ENCODE measurements around the gene CROCC2.

The CROCC2 gene

GRCh38 chr2:240956171-240956934 lies 50.2 kb downstream of the CROCC2 start:
- Mint-ChIP-seq H3K36me3 (ENCODE audit: low read depth) (no peaks in the 10 kb centered on the region), H3K27me3 (ENCODE audit: low read depth, poor library complexity) (peaks cover 15% of the 10 kb centered on the region), H3K27ac (peak overlapping the region; percentile 59), H3K9me3 (no peaks in the 10 kb centered on the region), H3K4me1 (peaks cover 34% of the 10 kb centered on the region), H3K4me3 (no peak overlapping the region)
- peak; percentile 9 for DNase-seq
- TF ChIP-seq, protein P1, sequence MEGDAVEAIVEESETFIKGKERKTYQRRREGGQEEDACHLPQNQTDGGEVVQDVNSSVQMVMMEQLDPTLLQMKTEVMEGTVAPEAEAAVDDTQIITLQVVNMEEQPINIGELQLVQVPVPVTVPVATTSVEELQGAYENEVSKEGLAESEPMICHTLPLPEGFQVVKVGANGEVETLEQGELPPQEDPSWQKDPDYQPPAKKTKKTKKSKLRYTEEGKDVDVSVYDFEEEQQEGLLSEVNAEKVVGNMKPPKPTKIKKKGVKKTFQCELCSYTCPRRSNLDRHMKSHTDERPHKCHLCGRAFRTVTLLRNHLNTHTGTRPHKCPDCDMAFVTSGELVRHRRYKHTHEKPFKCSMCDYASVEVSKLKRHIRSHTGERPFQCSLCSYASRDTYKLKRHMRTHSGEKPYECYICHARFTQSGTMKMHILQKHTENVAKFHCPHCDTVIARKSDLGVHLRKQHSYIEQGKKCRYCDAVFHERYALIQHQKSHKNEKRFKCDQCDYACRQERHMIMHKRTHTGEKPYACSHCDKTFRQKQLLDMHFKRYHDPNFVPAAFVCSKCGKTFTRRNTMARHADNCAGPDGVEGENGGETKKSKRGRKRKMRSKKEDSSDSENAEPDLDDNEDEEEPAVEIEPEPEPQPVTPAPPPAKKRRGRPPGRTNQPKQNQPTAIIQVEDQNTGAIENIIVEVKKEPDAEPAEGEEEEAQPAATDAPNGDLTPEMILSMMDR (IDR thresholded peaks at IDR 0.05) = no peak

DNA sequence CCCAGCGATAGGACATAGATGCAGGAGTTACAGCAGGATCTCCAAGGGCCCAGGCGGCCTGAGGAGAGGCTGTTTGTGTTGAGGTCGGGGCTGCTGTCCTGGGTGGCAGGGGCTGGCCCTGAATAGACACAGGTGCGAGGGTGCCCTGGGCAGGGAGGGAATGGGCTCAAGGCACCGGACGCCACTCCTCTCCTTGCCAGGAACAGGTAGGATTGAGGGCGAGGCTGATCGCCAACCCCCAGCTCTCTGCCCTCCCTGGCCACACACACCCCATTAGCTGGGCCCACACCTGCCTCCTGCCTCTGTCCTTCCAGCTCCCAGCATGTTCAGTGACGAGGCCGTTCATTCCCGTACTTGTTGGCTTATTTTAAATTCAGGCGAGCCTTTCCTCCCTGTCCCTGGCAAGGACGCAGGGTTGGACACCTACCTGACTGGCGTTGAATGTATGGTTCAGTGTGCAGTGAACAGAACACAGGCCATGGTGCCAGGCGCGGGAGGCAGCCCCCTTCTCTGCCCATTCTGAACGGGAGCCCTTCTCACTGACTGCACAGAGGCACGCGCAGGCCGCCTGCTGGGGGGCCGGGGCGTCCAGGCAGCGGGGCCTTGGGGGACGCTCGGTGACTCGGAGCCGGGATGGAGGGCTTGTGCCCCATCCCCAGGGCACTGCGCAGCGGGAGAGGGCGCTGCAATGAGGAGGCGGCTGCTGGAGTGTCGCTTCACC lies 51.0 kb downstream of the CROCC2 start:
- peaks cover 34% of the 10 kb centered on the region for H3K4me1 Mint-ChIP-seq
- H3K9me3 Mint-ChIP-seq = no peaks in the 10 kb centered on the region
- TF ChIP-seq, protein P1 (IDR thresholded peaks at IDR 0.05) = no peak
- H3K4me3 Mint-ChIP-seq = no peak overlapping the region
- no peak overlapping the region for H3K27ac Mint-ChIP-seq
- H3K27me3 Mint-ChIP-seq (ENCODE audit: low read depth, poor library complexity) = peaks cover 15% of the 10 kb centered on the region
- no peak for DNase-seq
- no peaks in the 10 kb centered on the region for H3K36me3 Mint-ChIP-seq (ENCODE audit: low read depth)

DNA sequence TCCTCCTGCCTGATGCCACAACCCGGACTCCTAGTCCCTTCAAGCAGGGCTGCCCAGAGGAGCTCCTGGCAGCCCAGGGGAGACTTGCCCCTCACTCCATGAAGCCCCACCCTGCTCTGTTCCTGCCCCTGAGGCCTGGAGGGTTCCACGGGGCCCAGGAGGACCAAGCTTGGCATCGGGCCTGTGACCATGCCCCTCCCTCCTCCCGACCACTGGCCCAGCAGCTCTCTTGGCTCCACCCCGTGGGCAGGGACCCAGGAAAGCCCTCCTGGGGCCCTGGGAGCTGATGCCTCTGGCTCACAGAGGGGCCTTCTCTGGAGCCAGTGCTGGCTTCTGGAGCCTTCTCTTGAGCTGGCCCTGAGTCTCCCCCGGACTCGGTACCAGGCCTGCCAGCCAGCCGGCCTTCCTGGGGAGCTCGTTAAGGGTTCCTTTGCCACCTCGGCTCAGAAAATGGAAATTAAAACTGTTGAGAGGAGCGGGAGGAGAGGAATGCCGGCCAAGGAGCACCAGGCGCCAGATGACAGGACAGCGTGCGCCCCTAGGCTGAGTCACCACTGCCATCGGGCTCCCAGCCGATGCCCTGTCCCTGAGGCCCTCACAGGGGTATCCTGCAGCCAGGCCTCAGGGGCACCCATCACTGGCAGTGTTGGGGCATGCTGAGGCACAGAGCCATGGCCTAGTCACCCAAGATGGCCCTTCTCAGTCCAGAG lies 51.7 kb downstream of the CROCC2 start:
- H3K36me3 Mint-ChIP-seq (ENCODE audit: low read depth) = no peaks in the 10 kb centered on the region
- TF ChIP-seq, protein P1 (IDR thresholded peaks at IDR 0.05) = no peak
- DNase-seq = peak; percentile 4
- no peaks in the 10 kb centered on the region for H3K9me3 Mint-ChIP-seq
- H3K27me3 Mint-ChIP-seq (ENCODE audit: low read depth, poor library complexity) = peaks cover 15% of the 10 kb centered on the region
- H3K27ac Mint-ChIP-seq = no peak overlapping the region
- H3K4me1 Mint-ChIP-seq = peaks cover 34% of the 10 kb centered on the region
- H3K4me3 Mint-ChIP-seq = no peak overlapping the region

- peaks cover 33% of the 10 kb centered on the region for H3K4me1 Mint-ChIP-seq
- peak; percentile 5 for DNase-seq
- no peaks in the 10 kb centered on the region for H3K36me3 Mint-ChIP-seq (ENCODE audit: low read depth)
- H3K4me3 Mint-ChIP-seq = no peak overlapping the region
- H3K27ac Mint-ChIP-seq = no peak overlapping the region
- no peaks in the 10 kb centered on the region for H3K9me3 Mint-ChIP-seq
- TF ChIP-seq, protein P1 (IDR thresholded peaks at IDR 0.05) = no peak
- H3K27me3 Mint-ChIP-seq (ENCODE audit: low read depth, poor library complexity) = peaks cover 15% of the 10 kb centered on the region
These were observed 52.5 kb downstream of the CROCC2 start for GRCh38 chr2:240958366-240959213.

GRCh38 chr2:240959214-240959940 lies 53.2 kb downstream of the CROCC2 start:
- peaks cover 25% of the 10 kb centered on the region for H3K4me1 Mint-ChIP-seq
- H3K4me3 Mint-ChIP-seq = no peak overlapping the region
- H3K27ac Mint-ChIP-seq = peak overlapping the region; percentile 64
- DNase-seq = no peak
- no peaks in the 10 kb centered on the region for H3K9me3 Mint-ChIP-seq
- H3K27me3 Mint-ChIP-seq (ENCODE audit: low read depth, poor library complexity) = peaks cover 7% of the 10 kb centered on the region
- no peaks in the 10 kb centered on the region for H3K36me3 Mint-ChIP-seq (ENCODE audit: low read depth)
- TF ChIP-seq, protein P1 (IDR thresholded peaks at IDR 0.05) = no peak
